Osteoblast (primary cell): ENCODE measurements around the gene SMARCA2. TPM values are rescaled to one million over a fixed set of nuclear protein-coding genes. Genes with fewer than 3 reads are reported as not detected.

Experiments
- DNase-seq: peaks from one replicate; pipeline ENCODE4 v3.0.0; 2011; ENCODE audit warnings: low spot score, mixed read lengths; ENCODE audit not compliant: insufficient read length; ENCODE audit errors: missing footprints
- H2AFZ ChIP-seq: 2 replicates; pipeline ENCODE4 v1.6.0; 2011; ENCODE audit warnings: mild to moderate bottlenecking, low read length
- H3K27ac ChIP-seq: 2 replicates; pipeline ENCODE4 v1.5.1; 2011; ENCODE audit warnings: mild to moderate bottlenecking, low read depth, low read length, moderate library complexity
- H3K27me3 ChIP-seq: 2 replicates; pipeline ENCODE4 v1.6.0; 2012; ENCODE audit warnings: mild to moderate bottlenecking, control low read depth, inconsistent platforms, low read length, moderate library complexity; ENCODE audit not compliant: insufficient read depth
- H3K36me3 ChIP-seq: 2 replicates; pipeline ENCODE4 v1.5.1; 2011; ENCODE audit warnings: mild to moderate bottlenecking, low read length, control low read depth, moderate library complexity; ENCODE audit not compliant: insufficient read depth
- H3K4me1 ChIP-seq: 2 replicates; pipeline ENCODE4 v1.5.1; 2011; ENCODE audit warnings: mild to moderate bottlenecking, low read length, control low read depth, moderate library complexity; ENCODE audit not compliant: insufficient read depth
- H3K4me2 ChIP-seq: 2 replicates; pipeline ENCODE4 v1.6.0; 2011; ENCODE audit warnings: mild to moderate bottlenecking, low read length; ENCODE audit not compliant: insufficient read depth
- H3K4me3 ChIP-seq: fragments of 200-600 bp; sonication (generic); 3 replicates; pipeline ENCODE4 v1.5.1; 2012; ENCODE audit warnings: mild to moderate bottlenecking, low read length, inconsistent platforms; ENCODE audit not compliant: insufficient read depth
- H3K79me2 ChIP-seq: 2 replicates; pipeline ENCODE4 v1.6.0; 2012; ENCODE audit warnings: mild to moderate bottlenecking, low read length, control low read depth, inconsistent platforms; ENCODE audit not compliant: insufficient read depth
- H3K9me3 ChIP-seq: 2 replicates; pipeline ENCODE4 v1.5.1; 2011; ENCODE audit warnings: low read depth, low read length, control low read depth
- H4K20me1 ChIP-seq: 2 replicates; pipeline ENCODE4 v1.6.0; 2012; ENCODE audit warnings: mild to moderate bottlenecking, low read length, control low read depth; ENCODE audit not compliant: insufficient read depth
- total RNA-seq: library from RNA; depleted of rRNA; stranded (reverse); fragments of >200 nt; gene quantifications from 2 replicates; pipeline ENCODE4 v1.2.3, GENCODE V29; 2012
- TF ChIP-seq, protein P1 (sequence below): IDR thresholded peaks from 2 replicates; pipeline ENCODE4 v1.5.1; 2011; ENCODE audit warnings: mild to moderate bottlenecking, low read depth, low read length, moderate library complexity; ENCODE audit errors: extremely low read depth

SMARCA2 gene
- total RNA-seq, 1 donor = 101 TPM

DNA sequence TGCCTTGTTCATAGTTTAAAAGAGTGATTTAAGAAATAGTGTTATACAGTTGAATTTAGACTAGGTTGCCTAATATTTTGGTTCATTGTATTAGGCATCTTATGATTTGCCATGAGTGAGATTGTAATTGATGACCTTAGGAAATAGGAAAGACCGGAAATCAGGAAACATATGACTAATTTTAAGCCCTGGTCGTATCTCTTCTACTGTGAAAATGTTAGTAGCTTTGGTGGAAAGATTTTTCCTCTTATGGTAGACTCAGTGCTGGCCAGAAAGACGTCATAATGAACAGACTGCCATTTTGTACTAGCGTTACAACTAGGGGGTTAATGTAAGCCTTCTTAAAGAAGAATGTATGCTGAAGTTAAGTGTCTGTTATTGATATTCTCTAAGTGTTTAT is 21.7 kb downstream of the SMARCA2 start:
- H3K79me2 ChIP-seq = peaks cover 8% of the 10 kb centered on the region
- no peak overlapping the region for H3K27ac ChIP-seq
- no peak for DNase-seq
- peaks cover 33% of the 10 kb centered on the region for H3K36me3 ChIP-seq
- H4K20me1 ChIP-seq = peaks cover 5% of the 10 kb centered on the region
- no peaks in the 10 kb centered on the region for H3K9me3 ChIP-seq
- no peaks in the 10 kb centered on the region for H3K4me1 ChIP-seq
- TF ChIP-seq, protein P1, sequence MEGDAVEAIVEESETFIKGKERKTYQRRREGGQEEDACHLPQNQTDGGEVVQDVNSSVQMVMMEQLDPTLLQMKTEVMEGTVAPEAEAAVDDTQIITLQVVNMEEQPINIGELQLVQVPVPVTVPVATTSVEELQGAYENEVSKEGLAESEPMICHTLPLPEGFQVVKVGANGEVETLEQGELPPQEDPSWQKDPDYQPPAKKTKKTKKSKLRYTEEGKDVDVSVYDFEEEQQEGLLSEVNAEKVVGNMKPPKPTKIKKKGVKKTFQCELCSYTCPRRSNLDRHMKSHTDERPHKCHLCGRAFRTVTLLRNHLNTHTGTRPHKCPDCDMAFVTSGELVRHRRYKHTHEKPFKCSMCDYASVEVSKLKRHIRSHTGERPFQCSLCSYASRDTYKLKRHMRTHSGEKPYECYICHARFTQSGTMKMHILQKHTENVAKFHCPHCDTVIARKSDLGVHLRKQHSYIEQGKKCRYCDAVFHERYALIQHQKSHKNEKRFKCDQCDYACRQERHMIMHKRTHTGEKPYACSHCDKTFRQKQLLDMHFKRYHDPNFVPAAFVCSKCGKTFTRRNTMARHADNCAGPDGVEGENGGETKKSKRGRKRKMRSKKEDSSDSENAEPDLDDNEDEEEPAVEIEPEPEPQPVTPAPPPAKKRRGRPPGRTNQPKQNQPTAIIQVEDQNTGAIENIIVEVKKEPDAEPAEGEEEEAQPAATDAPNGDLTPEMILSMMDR = no peak
- no peak overlapping the region for H2AFZ ChIP-seq
- no peak overlapping the region for H3K4me2 ChIP-seq
- no peaks in the 10 kb centered on the region for H3K27me3 ChIP-seq
- H3K4me3 ChIP-seq = no peak overlapping the region

DNA sequence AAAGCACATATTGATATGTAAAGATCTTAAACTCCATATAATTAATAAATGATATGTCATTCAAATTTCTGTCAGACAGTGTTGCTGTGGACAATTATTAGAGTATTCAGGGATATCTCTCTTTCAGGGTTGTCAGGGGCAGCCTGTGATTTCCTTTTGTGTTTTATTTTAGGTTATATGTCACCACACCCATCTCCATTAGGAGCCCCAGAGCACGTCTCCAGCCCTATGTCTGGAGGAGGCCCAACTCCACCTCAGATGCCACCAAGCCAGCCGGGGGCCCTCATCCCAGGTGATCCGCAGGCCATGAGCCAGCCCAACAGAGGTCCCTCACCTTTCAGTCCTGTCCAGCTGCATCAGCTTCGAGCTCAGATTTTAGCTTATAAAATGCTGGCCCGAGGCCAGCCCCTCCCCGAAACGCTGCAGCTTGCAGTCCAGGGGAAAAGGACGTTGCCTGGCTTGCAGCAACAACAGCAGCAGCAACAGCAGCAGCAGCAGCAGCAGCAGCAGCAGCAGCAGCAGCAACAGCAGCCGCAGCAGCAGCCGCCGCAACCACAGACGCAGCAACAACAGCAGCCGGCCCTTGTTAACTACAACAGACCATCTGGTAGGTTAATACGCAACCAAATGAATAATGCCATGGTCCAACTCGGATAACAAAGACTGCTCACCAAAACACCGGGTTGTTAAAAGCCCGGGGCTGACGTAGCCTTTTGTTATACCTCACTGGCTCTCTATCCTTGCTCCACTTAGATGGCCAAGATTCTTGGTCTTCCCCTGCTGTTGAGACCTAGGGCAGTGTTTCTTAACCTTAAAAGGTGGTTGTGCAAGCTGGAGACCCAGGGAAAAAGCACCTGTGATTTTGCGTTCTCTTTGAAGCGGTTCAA is 24.4 kb downstream of the SMARCA2 start:
- Histone ChIP-seq H2AFZ (no peak overlapping the region), H3K4me1 (no peaks in the 10 kb centered on the region), H3K4me3 (no peak overlapping the region), H3K79me2 (peaks cover 2% of the 10 kb centered on the region), H3K27ac (no peak overlapping the region), H3K9me3 (no peaks in the 10 kb centered on the region), H3K36me3 (peaks cover 29% of the 10 kb centered on the region), H3K27me3 (no peaks in the 10 kb centered on the region), H3K4me2 (no peak overlapping the region), H4K20me1 (peaks cover 5% of the 10 kb centered on the region)
- TF ChIP-seq, protein P1 = no peak
- no peak for DNase-seq

DNA sequence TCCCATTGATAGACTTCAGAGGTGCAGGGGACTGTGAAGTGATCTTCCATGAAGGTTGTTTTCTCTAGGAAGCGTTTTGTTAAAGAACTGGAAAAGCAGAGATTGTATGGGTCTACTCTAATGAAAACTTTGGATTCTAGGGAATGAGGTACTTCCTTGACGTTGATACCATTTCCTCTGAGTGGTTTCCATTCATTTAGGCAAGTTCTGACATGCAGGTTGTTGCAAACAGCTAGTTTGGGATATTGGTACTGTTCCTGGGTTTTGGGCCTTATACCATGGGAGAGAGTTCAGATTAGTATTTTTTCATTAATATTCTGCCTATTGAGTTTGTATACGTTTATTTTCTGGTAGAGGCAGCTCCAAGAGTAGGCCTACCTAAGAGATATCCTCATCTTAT is 25.7 kb downstream of the SMARCA2 start:
- Histone ChIP-seq H2AFZ (no peak overlapping the region), H4K20me1 (peaks cover 5% of the 10 kb centered on the region), H3K4me2 (no peak overlapping the region), H3K9me3 (no peaks in the 10 kb centered on the region), H3K4me1 (no peaks in the 10 kb centered on the region), H3K4me3 (no peak overlapping the region), H3K79me2 (peaks cover 2% of the 10 kb centered on the region), H3K27me3 (no peaks in the 10 kb centered on the region), H3K36me3 (peaks cover 29% of the 10 kb centered on the region), H3K27ac (no peak overlapping the region)
- TF ChIP-seq, protein P1 = no peak
- DNase-seq = no peak

DNA sequence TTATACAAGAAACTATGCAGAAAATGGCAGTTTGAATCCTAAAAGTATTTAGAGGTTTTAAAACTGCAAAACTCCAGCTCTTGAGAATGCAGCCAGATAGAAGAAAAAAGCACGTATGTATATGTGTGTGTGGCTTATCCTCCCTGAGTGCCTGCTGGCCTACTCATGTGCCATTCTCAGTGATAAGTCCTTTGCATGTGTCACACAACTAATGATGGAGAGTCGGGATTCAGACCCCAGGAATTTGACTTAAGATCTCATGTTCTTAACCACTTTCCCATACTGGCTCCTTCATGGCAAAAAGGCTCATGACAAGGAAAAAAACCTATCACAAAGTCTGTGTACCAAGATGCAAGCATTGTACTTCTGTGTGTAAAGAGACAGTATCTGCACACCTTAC is 26.6 kb downstream of the SMARCA2 start:
- Histone ChIP-seq H4K20me1 (peaks cover 5% of the 10 kb centered on the region), H3K4me2 (no peak overlapping the region), H2AFZ (no peak overlapping the region), H3K9me3 (no peaks in the 10 kb centered on the region), H3K4me1 (no peaks in the 10 kb centered on the region), H3K79me2 (peaks cover 2% of the 10 kb centered on the region), H3K27me3 (no peaks in the 10 kb centered on the region), H3K36me3 (peaks cover 29% of the 10 kb centered on the region), H3K27ac (no peak overlapping the region), H3K4me3 (no peak overlapping the region)
- TF ChIP-seq, protein P1 = no peak
- no peak for DNase-seq
